CD8-positive, alpha-beta memory T cell (primary cell): ENCODE results near the gene CHST11. TPM values are rescaled to one million over a fixed set of nuclear protein-coding genes. Genes with fewer than 3 reads are reported as not detected.
"Not testable (repeated sequence)": the region's sequence is repeated elsewhere in the genome, so short reads cannot be mapped to it uniquely, and the experiment has no call there.

Experiments
- CTCF ChIA-PET: fragments of 350-600 bp; sonication (Branson Sonifier 250); formaldehyde crosslinking; loops from one replicate; lab custom pipeline; 2021; ENCODE audit warnings: antibody characterized with exemption; lab: Charles Lee
- POLR2A ChIA-PET: fragments of 350-600 bp; sonication (Branson Sonifier 250); formaldehyde crosslinking; loops from one replicate; lab custom pipeline; 2021; ENCODE audit warnings: antibody characterized with exemption; lab: Charles Lee
- DNase-seq, 5 donors: peaks; one replicate each; pipeline versions ENCODE4 v3.0.0 to v3.0.0-alpha.2; 2020 to 2022; ENCODE audit warnings: mixed read lengths in 1 of 5
- H3K27ac ChIP-seq: one replicate; pipeline ENCODE4 v1.7.0; 2013; ENCODE audit warnings: low read depth, mild to moderate bottlenecking, low read length, moderate library complexity
- H3K27me3 ChIP-seq: 2 replicates; pipeline ENCODE4 v1.7.0; 2013; ENCODE audit warnings: low read length, mild to moderate bottlenecking; ENCODE audit not compliant: insufficient read depth, poor library complexity, severe bottlenecking
- H3K36me3 ChIP-seq: 2 replicates; pipeline ENCODE4 v1.7.0; 2013; ENCODE audit warnings: mild to moderate bottlenecking, low read length, moderate library complexity; ENCODE audit not compliant: insufficient read depth
- H3K4me1 ChIP-seq: 2 replicates; pipeline ENCODE4 v1.7.0; 2013; ENCODE audit warnings: mild to moderate bottlenecking, low read length, moderate library complexity; ENCODE audit not compliant: insufficient read depth
- H3K4me3 ChIP-seq: 2 replicates; pipeline ENCODE4 v1.7.0; 2013; ENCODE audit warnings: mild to moderate bottlenecking, low read length
- H3K9me3 ChIP-seq: 2 replicates; pipeline ENCODE4 v1.7.0; 2013; ENCODE audit warnings: mild to moderate bottlenecking, low read length
- H3K27ac Mint-ChIP-seq, 8 donors: one replicate each; pipeline ENCODE4 v1.8.0; 2020 to 2021; ENCODE audit warnings: mixed read lengths in 8 of 8, mild to moderate bottlenecking in 6 of 8, inconsistent platforms in 3 of 8, moderate library complexity in 3 of 8
- H3K27me3 Mint-ChIP-seq, 2 donors: one replicate each; pipeline ENCODE4 v1.8.0; 2020 to 2021; ENCODE audit warnings: mixed read lengths in 2 of 2, mild to moderate bottlenecking in 1 of 2, moderate library complexity in 1 of 2
- H3K36me3 Mint-ChIP-seq, 3 donors: one replicate each; pipeline ENCODE4 v1.8.0; 2020 to 2021; ENCODE audit warnings: mixed read lengths in 3 of 3, inconsistent platforms in 1 of 3, mild to moderate bottlenecking in 1 of 3
- H3K4me1 Mint-ChIP-seq, 3 donors: one replicate each; pipeline ENCODE4 v1.8.0; 2020 to 2021; ENCODE audit warnings: mixed read lengths in 3 of 3, inconsistent platforms in 1 of 3, mild to moderate bottlenecking in 1 of 3
- H3K4me3 Mint-ChIP-seq, 7 donors: one replicate each; pipeline ENCODE4 v1.8.0; 2020 to 2021; ENCODE audit warnings: mixed read lengths in 7 of 7, mild to moderate bottlenecking in 6 of 7, moderate library complexity in 4 of 7, inconsistent platforms in 2 of 7
- H3K9me3 Mint-ChIP-seq, 5 donors: one replicate each; pipeline ENCODE4 v1.8.0; 2020 to 2022; ENCODE audit warnings: mixed read lengths in 5 of 5, mild to moderate bottlenecking in 3 of 5, moderate library complexity in 2 of 5, inconsistent platforms in 1 of 5
- polyA plus RNA-seq: library from polyadenylated mRNA; unstranded; fragments of 300-500 nt; fragmentation: Illumina TruSeq; gene quantifications from one replicate; pipeline ENCODE4 v1.2.3, GENCODE V29; 2021
- total RNA-seq, 2 experiments: library from RNA; stranded (reverse); gene quantifications; one replicate each; pipeline ENCODE4 v1.2.3, GENCODE V29; 2021

The CHST11 gene
- total and polyA plus RNA-seq, 3 experiments from 2014 or later = 47.8 to 76.8 (median 51.5) TPM

DNA sequence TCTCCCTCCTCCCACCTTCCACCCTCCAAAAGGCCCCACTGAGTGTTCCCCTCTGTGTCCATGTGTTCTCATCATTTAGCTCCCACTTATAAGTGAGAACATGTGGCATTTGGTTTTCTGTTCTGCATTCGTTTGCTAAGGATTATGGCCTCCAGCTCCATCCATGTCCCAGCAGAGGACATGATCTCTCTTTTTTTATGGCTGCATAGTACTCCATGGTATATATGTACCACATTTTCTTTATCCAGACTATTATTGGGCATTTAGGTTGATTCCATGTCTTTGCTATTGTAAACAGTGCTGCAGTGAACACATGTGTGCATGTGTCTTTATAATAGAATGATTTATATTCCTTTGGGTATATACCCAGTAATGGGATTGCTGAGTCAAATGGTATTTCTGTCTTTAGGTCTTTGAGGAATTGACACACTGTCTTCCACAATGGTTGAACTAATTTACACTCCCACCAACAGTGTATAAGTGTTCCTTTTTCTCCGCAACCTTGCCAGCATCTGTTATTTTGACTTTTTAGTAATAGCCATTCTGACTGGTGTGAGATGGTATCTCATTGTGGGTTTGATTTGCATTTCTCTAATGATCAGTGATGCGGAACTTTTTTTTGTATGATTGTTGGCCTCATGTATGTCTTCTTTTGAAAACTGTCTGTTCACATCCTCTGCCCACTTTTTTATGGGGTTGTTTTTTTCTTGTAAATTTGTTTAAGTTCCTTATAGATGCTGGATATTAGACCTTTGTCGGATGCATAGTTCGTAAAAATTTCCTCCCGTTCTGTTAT lies 287.2 kb downstream of the CHST11 start:
- H3K27me3 ChIP-seq, H3K4me3 ChIP-seq, H3K27ac ChIP-seq, H3K9me3 Mint-ChIP-seq, H3K36me3 ChIP-seq, H3K27me3 Mint-ChIP-seq, POLR2A ChIA-PET, DNase-seq, H3K9me3 ChIP-seq, CTCF ChIA-PET, H3K36me3 Mint-ChIP-seq: not testable (repeated sequence)
- H3K4me3 Mint-ChIP-seq = peak overlapping the region in 1 of 7 donors; percentile 24
- peak overlapping the region in 3 of 8 donors; percentile 1 to 66 (median 41) for H3K27ac Mint-ChIP-seq
- peaks cover 43% of the 10 kb centered on the region for H3K4me1 ChIP-seq
- H3K4me1 Mint-ChIP-seq = peaks cover 76 to 93% (median 79%) of the 10 kb centered on the region in 3 donors

DNA sequence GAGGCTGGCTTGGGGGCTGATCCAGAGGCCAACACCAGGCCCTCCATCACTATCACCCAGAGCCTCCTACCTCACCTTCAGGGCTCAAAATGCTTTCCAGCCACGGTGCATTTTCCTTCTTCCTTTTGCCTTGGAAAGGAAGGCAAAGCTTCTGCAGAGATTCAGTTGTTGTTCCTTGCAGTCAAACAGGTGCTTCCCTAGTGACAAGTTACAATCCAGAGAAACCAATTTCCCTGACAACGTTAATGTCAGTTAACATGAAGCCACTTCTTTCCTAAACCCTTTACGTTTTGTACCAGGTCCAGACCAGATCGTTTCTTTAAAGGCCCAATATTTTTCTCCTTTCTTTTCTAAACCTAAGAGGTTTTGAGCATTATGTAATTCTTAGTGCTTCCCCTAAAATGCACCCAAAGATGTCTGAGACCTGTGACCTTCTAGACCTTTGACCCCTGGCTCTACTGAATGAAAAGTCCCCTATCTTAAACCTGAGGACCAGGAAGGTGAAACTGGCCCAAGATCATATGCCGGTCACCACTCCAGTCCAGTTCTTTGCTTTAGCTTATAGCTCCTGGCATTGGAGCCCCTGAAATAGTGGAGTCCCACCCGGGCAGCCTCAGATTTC lies 289.8 kb downstream of the CHST11 start:
- Histone ChIP-seq H3K36me3 (no peaks in the 10 kb centered on the region), H3K27ac (no peak overlapping the region), H3K4me1 (peaks cover 28% of the 10 kb centered on the region), H3K27me3 (no peaks in the 10 kb centered on the region), H3K4me3 (no peak overlapping the region), H3K9me3 (no peaks in the 10 kb centered on the region)
- ChIA-PET CTCF (interaction anchor here (0.6 to 1.4 kb wide), 2 partner anchors 12 to 16 kb away, joined by 3 read pairs; no protein-coding TSS in a partner anchor), POLR2A (no interaction called here)
- no peak for DNase-seq
- Mint-ChIP-seq H3K27ac (peak overlapping the region; percentile 3 to 78 (median 64)), H3K36me3 (peaks cover 0 to 2% (median 2%) of the 10 kb centered on the region in 3 donors), H3K4me1 (peaks cover 65 to 87% (median 75%) of the 10 kb centered on the region in 3 donors), H3K27me3 (peaks cover 0 to 3% of the 10 kb centered on the region in 2 donors), H3K9me3 (no peaks in the 10 kb centered on the region), H3K4me3 (peak overlapping the region in 1 of 7 donors; percentile 23)

DNA sequence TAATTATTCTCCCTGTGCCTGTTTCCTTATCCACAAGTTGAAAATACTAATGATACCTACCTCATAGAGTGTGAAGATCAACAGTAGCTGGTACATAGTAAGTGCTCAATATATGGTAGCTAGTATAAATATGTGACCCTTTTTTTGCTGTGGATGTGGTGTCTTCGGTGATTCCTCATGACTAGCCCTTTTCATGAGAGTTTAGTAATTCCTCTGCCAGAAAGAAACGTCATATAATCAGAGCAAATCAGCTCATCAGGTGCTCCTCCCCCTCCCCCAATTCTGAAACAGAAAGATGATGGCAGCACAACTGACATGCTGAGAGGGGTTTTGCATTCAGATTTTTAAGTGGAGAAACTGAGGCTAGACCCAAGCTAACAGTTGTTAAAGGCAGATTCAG lies 290.6 kb downstream of the CHST11 start:
- Histone ChIP-seq H3K9me3 (no peaks in the 10 kb centered on the region), H3K36me3 (no peaks in the 10 kb centered on the region), H3K4me1 (peaks cover 28% of the 10 kb centered on the region), H3K27ac (no peak overlapping the region), H3K27me3 (no peaks in the 10 kb centered on the region), H3K4me3 (no peak overlapping the region)
- H3K4me3 Mint-ChIP-seq = peak overlapping the region in 2 of 7 donors; percentile 9 to 29
- H3K4me1 Mint-ChIP-seq = peaks cover 71 to 89% (median 83%) of the 10 kb centered on the region in 3 donors
- H3K27me3 Mint-ChIP-seq = peaks cover 0 to 3% of the 10 kb centered on the region in 2 donors
- DNase-seq = no peak
- H3K36me3 Mint-ChIP-seq = peaks cover 0 to 4% (median 4%) of the 10 kb centered on the region in 3 donors
- ChIA-PET CTCF (interaction anchor here (1.4 kb wide), 1 partner anchor 13 kb away, joined by 3 read pairs; no protein-coding TSS in a partner anchor), POLR2A (no interaction called here)
- no peaks in the 10 kb centered on the region for H3K9me3 Mint-ChIP-seq
- H3K27ac Mint-ChIP-seq = peak overlapping the region in 7 of 8 donors; percentile 4 to 81 (median 67)

- Histone ChIP-seq H3K36me3 (no peaks in the 10 kb centered on the region), H3K4me3 (no peak overlapping the region), H3K4me1 (peaks cover 28% of the 10 kb centered on the region), H3K27me3 (no peaks in the 10 kb centered on the region), H3K27ac (no peak overlapping the region), H3K9me3 (no peaks in the 10 kb centered on the region)
- H3K27ac Mint-ChIP-seq = peak overlapping the region in 7 of 8 donors; percentile 4 to 81 (median 72)
- no peaks in the 10 kb centered on the region for H3K9me3 Mint-ChIP-seq
- ChIA-PET POLR2A (no interaction called here), CTCF (interaction anchor here (1.4 kb wide), 1 partner anchor 13 kb away, joined by 3 read pairs; no protein-coding TSS in a partner anchor)
- DNase-seq = peak in 1 of 5 donors; percentile 21
- peaks cover 68 to 86% (median 80%) of the 10 kb centered on the region in 3 donors for H3K4me1 Mint-ChIP-seq
- H3K4me3 Mint-ChIP-seq = peak overlapping the region in 3 of 7 donors; percentile 17 to 30 (median 29)
- H3K36me3 Mint-ChIP-seq = peaks cover 0 to 4% (median 3%) of the 10 kb centered on the region in 3 donors
- peaks cover 0 to 3% of the 10 kb centered on the region in 2 donors for H3K27me3 Mint-ChIP-seq
Observed at GRCh38 chr12:104747955-104748354, 291.2 kb downstream of the CHST11 start.

DNA sequence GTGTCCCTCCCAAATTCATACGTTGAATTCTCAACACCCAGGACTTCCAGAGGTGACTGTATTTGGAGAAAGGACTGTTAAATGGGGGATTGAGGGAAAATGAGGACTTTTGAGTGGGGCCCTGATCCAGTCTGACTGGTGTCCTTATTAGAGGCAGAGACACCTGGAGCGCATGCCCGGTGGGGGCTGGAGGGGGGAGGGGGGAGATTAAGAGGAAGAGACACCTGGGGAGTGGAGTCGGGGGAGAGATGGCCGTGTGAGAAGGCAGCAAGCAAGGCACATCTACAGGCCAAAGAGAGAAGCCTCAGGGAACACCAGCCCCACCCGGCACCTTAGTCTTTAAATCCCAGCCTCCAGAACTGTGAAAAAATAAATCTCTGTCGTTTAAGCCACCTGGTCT lies 291.6 kb downstream of the CHST11 start:
- peaks cover 70 to 85% (median 81%) of the 10 kb centered on the region in 3 donors for H3K4me1 Mint-ChIP-seq
- POLR2A ChIA-PET = no interaction called here

GRCh38 chr12:104748790-104749189 lies 292.0 kb downstream of the CHST11 start:
- Mint-ChIP-seq H3K9me3 (no peaks in the 10 kb centered on the region), H3K4me1 (peaks cover 72 to 85% (median 79%) of the 10 kb centered on the region in 3 donors), H3K36me3 (peaks cover 0 to 2% (median 2%) of the 10 kb centered on the region in 3 donors), H3K27me3 (peaks cover 0 to 3% of the 10 kb centered on the region in 2 donors), H3K4me3 (no peak overlapping the region), H3K27ac (peak overlapping the region in 6 of 8 donors; percentile 4 to 71 (median 22))
- POLR2A ChIA-PET = interaction anchor here (0.5 kb wide), 1 partner anchor 15 kb away, joined by 3 read pairs; no protein-coding TSS in a partner anchor
- no peak overlapping the region for H3K4me3 ChIP-seq
- no peak for DNase-seq
- H3K27me3 ChIP-seq = no peaks in the 10 kb centered on the region
- no peak overlapping the region for H3K27ac ChIP-seq
- H3K9me3 ChIP-seq = no peaks in the 10 kb centered on the region
- peaks cover 28% of the 10 kb centered on the region for H3K4me1 ChIP-seq
- H3K36me3 ChIP-seq = no peaks in the 10 kb centered on the region
- CTCF ChIA-PET = no interaction called here

More for the DNA sequence above, 291.6 kb downstream of the CHST11 start:
- DNase-seq = no peak
- Histone ChIP-seq H3K27ac (no peak overlapping the region), H3K4me3 (no peak overlapping the region), H3K27me3 (no peaks in the 10 kb centered on the region), H3K36me3 (no peaks in the 10 kb centered on the region), H3K4me1 (peaks cover 28% of the 10 kb centered on the region), H3K9me3 (no peaks in the 10 kb centered on the region)
- H3K36me3 Mint-ChIP-seq = peaks cover 0 to 4% (median 2%) of the 10 kb centered on the region in 3 donors
- H3K9me3 Mint-ChIP-seq = no peaks in the 10 kb centered on the region
- peak overlapping the region in 4 of 8 donors; percentile 4 to 72 (median 38) for H3K27ac Mint-ChIP-seq
- H3K4me3 Mint-ChIP-seq = peak overlapping the region in 1 of 7 donors; percentile 17
- H3K27me3 Mint-ChIP-seq = peaks cover 0 to 3% of the 10 kb centered on the region in 2 donors
- CTCF ChIA-PET = interaction anchor here (1.4 kb wide), 1 partner anchor 14 kb away, joined by 3 read pairs; no protein-coding TSS in a partner anchor

- DNase-seq = no peak
- Mint-ChIP-seq H3K4me1 (peaks cover 69 to 82% (median 71%) of the 10 kb centered on the region in 3 donors), H3K27ac (peak overlapping the region in 4 of 8 donors; percentile 3 to 72 (median 18)), H3K36me3 (peaks cover 0 to 2% (median 2%) of the 10 kb centered on the region in 3 donors), H3K9me3 (no peaks in the 10 kb centered on the region), H3K27me3 (peaks cover 0 to 3% of the 10 kb centered on the region in 2 donors), H3K4me3 (no peak overlapping the region)
- Histone ChIP-seq H3K27me3 (no peaks in the 10 kb centered on the region), H3K4me3 (no peak overlapping the region), H3K9me3 (no peaks in the 10 kb centered on the region), H3K36me3 (no peaks in the 10 kb centered on the region), H3K4me1 (peaks cover 28% of the 10 kb centered on the region), H3K27ac (no peak overlapping the region)
- ChIA-PET POLR2A (interaction anchor here (0.5 kb wide), 1 partner anchor 14 kb away, joined by 3 read pairs; no protein-coding TSS in a partner anchor), CTCF (interaction anchor here (1.2 kb wide), 1 partner anchor 367 kb away, joined by 4 read pairs; no protein-coding TSS in a partner anchor)
Observed at GRCh38 chr12:104749545-104749944, 292.8 kb downstream of the CHST11 start.
